Ecto neural progenitor cell (in vitro differentiated cells): ENCODE data around the gene SNRPD2.
"Not testable (repeated sequence)": the region's sequence is repeated elsewhere in the genome, so short reads cannot be mapped to it uniquely, and the experiment has no call there.

Experiments
- DNase-seq: peaks from one replicate; pipeline ENCODE4 v3.0.0-alpha.2; 2018; ENCODE audit warnings: low spot score

Gene SNRPD2

DNA sequence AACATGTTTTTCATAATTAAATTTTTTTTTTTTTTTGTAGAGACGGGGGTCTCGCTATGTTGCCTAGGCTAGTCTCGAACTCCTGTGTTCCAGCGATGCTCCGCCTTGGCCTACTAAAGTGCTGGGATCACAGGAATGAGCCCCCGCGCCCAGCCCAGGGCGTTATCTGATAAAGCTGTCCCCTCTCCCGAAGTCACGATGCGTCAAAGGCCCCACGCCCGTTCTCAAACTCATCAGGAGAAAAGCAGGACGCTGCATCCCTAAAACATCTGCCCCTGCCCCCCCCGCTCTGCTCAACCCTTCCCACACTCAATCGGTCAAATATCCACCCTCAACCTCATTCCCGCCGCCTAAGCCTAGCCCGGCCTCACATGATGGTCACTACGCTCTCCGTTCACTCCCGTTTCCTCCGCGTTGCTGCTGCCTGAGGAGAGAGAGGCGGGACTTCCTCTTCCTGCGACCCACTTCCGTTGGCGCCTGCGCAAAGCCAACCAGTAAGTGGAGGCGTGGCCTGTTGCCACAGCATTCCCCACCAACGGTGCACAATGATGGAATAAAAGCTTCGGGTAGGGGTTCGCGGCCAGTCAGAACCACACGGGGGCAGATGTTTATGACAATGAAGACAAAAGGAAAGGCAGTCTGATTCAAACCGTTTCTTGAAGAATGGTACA lies at the start of gene SNRPD2:
SNRPD2 (minus strand) TSS at position 438 of the 671 bp plus-strand sequence; CDS start at position 373, 65 bp downstream.
- peak; percentile 96 for DNase-seq

DNA sequence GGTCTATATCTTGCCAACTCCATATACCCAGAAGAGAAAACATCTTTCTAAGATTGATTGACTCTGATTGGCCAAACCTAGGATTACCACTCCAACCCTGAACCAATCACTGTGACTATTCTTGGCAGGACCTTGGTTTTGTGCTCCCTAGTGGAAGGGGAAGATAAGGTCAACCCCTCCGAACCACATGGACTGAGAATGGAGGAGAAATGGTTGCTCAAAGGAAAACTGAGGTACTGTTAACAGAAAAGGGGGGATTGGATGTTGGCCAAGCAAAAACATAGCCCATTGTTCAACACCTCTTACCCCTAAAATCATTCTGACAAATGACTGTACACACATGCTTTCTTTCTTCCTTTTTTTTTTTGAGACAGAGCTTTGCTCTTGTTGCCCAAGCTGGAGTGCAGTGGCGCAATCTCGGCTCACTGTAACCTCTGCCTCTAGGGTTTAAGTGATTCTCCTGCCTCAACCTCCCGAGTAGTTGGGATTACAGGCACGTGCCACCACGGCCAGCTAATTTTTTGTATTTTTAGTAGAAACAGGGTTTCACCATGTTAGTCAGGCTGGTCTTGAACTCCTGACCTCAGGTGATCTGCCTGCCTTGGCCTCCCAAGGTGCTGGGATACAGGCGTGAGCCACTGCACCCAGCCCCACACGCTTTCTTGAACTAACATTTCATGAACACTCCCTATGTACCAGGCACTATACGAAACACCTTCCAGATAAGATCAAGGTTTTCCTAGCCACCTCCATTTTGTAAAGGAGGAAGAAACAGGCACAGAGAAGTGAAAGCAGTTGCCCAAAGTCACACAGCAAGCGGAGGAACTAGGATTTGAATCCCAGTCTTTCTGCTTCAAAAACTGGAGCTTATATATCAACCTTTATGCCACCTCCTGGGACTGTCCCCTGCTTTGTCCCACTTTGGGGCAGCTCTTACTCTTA lies 48.0 kb upstream of the SNRPD2 start:
- DNase-seq = no peak

DNA sequence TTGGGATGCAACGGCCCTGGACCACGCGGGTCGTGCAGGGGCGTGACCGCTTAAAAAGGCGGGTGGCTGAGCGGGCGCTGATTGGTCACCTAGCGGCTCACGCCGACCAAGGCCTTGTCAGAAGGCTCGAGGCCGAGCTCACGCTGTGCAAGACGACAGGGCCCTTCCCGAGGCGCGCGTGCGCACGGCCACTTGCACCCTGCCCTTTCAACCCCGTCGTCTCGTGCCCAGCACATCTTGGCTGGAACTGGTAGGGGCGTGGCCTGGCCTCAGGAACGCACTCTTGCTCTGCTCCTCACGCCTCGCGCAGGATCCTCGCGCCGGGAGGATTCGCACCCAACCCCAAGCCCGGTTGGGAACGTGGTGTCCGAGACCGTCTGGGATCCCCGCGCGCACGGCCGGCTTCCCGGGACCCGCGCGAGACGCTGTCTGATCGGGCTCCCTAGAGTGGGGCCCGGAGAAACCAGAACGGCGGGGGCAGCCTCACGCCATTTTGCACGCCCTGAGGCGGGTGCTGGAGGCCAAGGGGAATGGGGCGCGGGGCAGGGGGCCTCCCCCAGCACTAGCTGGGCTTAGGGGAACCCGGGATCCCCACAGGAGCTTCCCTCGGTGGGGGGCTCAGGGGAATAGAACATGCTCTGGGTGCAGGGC lies 41.5 kb upstream of the SNRPD2 start, which contains the start of gene MEIOSIN:
MEIOSIN (plus strand) TSS at position 280 of the 651 bp plus-strand sequence. CDS start 1,938 bp downstream, outside the sequence.
- DNase-seq = no peak

DNA sequence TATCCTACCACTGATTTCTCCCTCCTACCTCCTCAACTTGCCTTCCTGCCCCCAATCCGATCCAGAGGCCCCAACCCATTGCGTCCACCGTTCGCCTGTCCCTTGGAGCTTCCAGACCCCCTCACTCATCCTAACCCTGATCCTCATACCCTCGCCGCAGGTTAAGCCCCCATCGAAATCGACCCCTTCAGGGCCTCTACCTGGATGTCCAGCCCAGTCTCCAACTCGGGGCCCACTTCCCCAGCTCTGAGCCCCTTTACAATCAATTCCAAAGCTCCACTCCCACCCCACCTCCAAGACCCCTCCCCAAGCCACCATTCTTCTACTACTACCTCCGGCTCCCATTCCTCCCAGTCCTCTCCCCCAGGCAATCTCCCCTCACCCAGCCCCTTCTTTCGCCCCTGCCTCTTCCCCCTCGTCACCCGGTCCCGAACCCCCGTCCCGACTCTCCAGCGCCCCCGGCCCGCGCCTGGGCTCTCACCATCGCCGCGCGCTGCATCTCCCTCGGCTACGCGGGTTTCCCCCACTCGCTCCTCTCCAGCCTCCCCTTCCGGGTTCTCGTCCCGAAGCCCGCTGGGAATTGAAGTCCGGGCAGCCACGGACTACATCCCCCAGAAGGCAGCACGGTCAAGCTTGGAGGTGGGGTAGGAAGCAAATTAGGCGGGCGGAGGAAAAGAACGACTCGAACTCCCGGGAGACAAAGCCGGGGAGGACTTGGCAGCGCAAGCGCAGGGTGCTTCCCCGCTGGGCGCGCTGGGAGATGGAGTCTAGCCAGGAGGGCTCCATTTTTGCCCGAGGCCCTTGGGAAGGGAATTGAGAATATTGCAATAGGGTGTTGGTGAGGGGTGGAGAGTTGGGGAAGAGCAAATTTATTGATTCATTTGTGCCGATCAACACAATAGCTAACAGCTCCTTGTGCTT lies 38.9 kb upstream of the SNRPD2 start, which contains the start of gene FBXO46:
FBXO46 (minus strand) TSS at position 529 of the 921 bp plus-strand sequence. CDS start 17,401 bp downstream, outside the sequence.
- peak; percentile 97 for DNase-seq

DNA sequence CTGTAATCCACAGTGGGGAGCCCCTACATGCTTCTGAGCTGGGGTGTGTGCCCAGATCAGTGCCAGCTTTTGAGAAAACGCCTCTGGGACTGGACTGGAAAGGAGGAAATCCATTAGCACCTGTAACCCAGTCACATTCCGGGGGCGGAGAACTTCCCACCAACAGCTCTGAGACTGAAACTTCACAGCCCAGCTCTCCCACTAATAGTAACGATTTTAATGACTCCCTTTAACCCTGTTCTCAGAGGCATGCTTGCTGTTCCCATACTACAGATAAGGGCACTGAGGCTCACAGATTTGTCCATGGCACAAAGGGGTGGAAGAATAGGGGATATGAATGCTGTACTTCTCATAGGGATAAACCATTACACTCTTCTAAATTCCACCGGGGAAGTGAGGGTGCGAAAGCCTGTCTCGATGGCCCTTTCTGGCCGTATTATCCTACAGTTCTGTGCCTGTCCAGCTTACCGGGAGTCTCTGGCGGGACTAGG lies 38.1 kb upstream of the SNRPD2 start:
- no peak for DNase-seq

DNA sequence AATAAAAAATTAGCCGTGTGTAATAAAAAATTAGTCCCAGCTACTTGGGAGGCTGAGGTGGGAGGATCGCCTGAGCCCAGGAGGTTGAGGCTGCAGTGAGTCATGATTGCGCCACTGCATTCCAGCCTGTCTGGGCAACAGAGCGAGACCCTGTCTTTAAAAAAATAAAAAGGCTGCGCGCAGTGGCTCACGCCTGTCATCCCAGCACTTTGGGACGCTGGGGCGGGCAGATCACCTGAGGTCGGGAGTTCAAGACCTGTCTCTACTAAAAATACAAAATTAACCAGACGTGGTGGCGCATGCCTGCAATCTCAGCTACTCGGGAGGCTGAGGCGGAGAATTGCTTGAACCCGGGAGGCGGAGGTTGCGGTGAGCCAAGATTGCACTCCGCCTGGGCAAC lies 36.9 kb upstream of the SNRPD2 start:
- not testable (repeated sequence) for DNase-seq

DNA sequence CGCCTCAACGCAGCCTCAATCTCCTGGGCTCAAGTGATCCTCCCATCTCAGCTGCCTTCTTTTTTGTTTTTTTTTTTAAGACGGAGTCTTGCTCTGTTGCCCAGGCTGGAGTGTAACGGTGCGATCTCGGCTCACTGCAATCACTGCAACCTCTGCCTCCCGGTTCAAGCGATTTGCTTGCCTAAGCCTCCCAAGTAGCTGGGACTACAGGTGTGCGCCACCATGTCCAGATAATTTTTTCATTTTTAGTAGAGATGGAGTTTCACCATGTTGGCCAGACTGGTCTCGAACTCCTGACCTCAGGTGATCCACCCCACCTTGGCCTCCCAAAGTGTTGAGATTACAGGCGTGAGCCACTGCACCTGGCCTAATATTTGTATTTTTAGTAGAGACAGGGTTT lies 28.3 kb upstream of the SNRPD2 start:
- DNase-seq = not testable (repeated sequence)

DNA sequence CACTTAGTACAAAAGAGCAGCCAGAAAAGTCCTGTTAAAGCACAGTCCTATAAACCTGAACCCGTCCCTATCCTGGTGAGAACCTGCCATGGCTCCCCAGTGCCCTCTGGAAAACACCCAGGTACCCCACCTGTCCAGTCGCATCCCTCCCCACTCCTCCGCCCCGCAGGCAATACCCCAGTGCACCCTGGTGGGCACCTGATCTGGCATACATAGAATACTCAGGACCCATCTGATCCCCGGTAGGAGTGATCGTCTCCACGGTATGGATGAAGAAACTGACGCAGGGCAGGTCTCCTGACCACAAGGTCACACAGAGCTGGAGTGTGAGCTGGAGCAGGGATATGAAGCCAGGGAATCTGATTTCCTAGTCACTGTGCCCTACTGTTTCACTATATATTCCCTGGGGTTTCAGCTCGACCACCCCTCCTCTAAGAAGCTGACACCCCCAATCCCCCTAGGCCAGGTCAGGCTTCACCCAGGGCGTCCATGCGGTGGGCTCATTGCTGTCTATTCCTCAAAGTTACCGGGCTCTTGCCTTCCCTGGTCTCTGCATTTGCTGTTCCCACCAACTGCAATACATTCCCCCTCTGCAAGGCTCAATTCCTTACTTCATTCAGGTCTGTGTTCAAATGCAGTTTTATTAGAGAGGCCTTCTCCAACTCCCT lies 26.4 kb upstream of the SNRPD2 start:
- DNase-seq = no peak

DNA sequence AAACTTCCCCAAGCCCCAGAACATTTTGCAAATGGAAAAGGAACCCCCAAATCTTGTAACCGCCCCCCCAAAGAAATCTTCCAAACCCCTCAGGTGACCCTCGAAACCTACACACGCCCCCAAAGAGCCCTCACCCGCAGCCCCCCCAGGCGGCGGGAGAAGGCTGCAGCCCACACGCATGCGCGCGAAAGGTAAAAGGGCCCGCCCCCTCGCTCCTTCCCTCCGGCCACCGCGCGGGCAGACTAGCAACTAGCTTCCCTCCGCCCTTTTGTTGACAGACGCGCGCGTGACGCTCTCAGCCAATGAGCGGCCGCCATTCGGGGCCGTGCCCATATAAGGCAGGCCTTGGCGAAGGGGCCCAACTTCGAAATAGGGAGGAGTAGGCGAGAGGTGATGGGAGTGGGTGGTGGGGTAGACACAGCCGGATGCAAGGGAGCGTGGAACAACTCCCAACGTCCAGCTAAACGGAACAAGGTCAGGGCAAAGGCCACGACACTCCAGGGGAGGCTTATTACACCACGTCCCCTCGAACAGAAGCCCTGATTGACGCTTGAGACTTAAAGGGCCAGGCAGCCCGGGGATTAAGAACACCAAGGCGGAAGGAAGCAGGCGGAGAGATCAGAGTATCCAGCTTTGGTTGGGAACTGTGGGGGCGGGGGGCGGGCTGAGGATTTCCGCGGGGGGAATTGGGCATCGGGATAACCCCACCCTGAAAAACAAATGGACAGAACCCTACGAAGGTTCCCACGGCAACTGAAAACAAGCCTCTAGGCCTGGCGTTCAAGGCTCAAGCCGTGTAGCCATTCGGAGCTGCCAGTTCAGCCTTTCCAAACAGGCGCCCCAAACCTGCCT lies 25.6 kb upstream of the SNRPD2 start:
- peak; percentile 99 for DNase-seq

DNA sequence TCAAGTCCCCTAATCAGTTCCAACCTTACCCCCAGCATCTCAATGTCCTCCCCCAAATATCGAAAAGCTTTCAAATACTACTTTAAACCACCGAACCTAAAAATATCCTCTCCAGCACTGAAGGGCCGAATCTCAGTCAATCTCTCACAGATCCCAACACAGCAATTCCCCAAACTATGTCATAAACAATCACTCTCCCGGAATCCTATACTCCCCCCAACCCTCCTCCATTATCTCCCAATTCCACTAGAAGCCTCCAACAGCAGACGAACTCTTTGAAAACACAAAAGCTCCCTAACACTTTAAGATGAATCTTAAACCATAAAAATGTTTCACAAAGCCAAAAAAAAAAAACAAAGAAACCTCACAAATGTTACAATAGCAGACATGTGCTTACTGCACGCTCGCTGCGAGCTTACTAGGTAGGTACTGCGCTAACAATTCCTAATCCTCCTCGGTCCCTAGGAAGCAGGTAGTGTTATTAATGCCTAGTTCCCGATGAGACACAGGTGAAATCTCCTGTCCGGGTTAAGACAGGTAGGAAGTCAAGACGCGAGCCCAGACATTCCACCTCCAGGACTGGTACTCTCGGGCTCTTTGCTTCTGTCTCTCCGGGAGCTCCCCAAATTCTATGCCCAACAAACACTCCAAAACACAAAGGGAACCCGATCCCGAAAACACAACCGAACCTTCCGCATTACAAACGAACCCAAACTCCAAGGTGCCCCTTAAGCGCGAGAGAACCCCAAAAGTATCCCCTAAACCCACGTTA lies 24.8 kb upstream of the SNRPD2 start:
- DNase-seq = no peak

DNA sequence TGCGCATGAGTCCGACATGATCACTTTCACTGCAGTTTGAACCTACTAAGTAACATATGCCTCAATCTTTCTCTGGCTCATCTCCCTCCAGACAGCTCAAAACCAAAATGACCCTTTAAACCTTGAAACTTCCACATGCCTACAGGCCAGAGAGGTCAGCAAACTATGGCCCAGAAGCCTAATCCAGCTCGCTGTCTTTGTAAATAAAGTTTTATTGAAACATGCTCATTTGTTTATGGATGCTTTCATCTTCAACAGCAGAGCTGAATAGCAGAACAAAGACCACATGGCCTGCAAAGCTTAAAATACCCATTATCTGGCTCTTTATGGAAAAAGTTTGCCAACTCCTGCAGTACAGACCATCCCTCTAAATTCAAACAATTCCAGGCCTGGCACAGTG lies 23.4 kb upstream of the SNRPD2 start:
- no peak for DNase-seq

DNA sequence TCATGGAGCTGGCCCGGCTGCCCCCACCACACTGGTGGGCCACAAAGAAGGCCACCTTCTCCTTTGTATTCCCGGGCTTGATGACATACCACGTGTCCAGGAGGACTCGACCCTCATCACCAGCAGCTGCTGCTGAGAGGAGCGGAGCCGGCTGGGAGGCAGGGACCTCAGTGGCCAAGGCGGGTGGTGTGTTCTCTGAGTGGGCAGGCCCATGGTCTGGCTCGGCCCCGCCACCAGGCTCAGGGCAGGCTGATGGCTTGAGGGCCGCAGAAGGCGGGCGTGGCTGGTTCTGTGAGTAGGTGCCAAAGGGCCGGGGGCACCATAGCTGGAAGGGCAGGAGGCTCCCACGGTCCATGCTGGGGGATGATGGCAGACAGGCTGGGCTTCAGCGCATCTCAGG lies 21.4 kb upstream of the SNRPD2 start:
- DNase-seq = no peak

DNA sequence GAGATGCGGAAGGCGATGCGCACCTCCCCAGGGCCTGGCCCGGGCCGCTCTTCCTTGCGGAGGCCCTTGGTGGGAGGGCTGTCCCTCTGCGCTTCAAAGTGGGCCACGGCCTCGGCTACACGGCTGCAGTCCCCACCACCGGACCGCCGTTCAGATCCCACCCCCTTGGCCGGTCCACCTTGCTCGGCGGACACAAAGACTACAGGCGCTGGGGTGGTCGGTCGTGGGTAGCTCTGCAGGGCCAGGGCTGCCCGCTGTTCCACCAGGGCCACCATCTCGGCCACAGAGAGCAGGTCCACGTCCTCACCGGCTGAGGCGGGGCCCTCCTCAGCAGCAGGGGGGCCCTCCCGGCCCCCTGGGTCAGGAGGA lies 20.9 kb upstream of the SNRPD2 start:
- no peak for DNase-seq

DNA sequence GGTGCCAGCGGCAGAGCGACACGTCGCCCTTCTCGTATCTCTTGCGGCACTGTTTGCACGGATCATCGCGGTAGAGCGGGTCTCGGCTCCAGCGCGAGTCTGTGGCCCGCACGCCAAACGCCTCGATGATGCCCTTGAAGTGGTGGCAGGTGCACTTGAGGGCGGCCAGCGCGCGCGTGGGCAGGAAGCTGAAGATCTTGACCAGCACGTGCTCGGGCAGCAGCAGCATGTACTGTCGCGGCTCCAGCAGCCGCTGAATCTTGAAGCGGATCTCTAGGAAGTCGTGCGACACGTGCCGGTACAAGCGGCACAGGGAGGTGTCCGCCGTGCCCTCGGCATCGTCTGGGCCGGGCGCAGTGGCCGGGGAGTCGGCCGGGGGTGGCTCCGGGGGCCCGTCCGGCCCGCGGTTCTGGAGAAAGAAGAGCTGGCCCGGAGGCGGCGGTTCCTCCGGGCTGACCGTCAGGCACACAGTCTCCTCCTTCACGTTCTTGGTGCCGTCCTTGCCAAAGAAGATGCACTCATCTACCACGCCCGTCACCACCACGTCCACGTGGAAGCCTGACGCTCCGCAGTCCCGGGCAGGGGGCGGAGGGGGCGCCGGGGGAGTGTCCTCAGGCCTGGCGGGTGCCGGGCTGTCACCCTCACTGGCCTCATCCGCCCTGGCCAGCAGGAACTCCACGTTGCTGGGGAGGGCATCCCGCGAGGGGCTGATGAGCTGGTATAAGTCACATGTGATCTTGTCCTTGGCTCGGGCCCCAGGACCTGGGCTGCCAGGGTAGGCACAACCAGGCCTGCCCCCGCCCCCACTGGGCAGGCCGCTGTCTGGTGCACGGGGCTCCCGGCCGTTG lies 20.3 kb upstream of the SNRPD2 start:
- no peak for DNase-seq

DNA sequence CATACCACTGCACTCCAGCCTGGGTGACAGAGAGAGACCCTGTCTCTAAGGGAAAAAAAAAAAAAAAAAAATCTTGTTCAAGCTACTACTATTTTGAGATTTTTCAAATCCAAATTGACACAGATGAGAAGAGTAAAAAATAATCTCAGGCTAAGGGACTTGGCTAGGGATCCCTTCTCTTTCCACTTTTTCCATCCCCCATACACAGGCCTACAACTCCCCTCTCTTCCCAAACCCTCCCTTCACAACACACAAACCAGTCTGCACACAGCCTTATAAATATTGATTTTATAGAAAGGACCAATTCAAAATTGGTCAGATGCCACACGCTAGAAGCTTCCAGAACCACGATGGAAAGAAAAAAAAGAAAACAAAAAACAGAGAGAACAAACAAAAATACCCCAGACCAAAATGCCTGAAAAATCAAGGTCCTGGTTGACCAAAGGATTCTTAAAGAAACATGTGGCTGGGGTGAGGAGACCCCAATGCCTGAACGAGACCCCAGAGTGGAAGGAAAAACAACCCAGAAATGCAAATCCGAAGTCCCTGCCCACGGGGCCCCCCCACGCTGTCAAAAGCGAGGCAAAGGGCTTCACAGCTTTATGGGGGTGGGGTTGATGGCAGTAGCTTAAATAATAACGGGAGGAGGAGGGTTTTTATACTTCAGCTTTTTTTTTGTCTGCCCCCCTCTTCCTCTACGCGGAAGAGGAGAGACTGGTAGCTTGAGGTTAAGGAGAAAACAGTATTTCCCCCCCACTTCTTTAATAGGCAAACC lies 18.8 kb upstream of the SNRPD2 start:
- no peak for DNase-seq

DNA sequence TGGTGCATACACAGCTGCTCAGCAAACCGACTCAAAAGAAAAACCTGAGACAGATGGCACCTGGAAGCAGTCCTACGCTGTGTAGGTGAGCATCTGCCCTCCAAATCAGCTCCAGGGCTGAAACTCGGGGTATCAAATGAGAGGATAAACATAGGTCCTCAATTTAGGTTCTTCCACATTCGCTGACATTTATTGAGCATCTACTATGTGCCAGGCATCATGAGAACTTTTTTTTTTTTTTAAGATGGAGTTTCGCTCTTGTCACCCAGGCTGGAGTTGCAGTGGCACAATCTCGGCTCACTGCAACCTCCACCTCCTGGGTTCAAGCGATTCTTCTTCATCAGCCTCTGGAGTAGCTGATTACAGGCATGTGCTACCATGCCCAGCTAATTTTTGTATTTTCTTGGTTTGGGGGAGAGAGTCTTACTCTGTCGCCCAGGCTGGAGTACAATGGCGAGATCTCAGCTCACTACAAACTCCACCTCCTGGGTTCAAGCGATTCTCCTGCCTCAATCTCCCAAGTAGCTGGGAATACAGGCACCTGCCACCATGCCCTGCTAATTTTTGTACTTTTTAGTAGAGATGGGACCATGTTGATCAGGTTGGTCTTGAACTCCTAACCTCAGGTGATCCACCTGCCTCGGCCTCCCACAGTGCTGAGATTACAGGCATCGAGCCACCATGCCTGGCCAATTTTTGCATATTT lies 14.1 kb upstream of the SNRPD2 start:
- no peak for DNase-seq

DNA sequence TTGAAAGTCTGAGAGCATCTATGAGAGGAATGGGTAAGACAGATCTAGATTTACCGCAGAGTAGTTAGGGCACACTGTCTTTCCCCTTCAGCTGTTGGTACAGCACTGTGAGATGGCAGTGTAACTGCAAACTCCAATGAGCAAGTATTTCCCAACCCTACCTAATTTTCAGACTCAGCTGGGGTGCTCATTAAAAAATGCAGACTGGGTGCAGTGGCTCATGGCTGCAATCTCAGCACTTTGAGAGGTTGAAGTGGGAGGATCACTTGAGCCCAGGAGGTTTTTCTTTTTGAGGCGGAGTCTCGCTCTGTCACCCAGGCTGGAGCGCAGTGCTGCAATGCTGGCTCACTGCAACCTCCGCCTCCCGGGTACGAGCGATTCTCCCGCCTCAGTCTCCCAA lies 13.4 kb upstream of the SNRPD2 start:
- DNase-seq = no peak
